Eye (tissue), 1 donor: ENCODE measurements around the gene HOXD8.

Source experiments
- DNase-seq: peaks from one replicate; pipeline ENCODE4 v3.0.0-alpha.2; 2015

Gene HOXD8

GRCh38 chr2:176147800-176148496, 18.4 kb downstream of the HOXD8 start:
- DNase-seq: peak; percentile 32

DNA sequence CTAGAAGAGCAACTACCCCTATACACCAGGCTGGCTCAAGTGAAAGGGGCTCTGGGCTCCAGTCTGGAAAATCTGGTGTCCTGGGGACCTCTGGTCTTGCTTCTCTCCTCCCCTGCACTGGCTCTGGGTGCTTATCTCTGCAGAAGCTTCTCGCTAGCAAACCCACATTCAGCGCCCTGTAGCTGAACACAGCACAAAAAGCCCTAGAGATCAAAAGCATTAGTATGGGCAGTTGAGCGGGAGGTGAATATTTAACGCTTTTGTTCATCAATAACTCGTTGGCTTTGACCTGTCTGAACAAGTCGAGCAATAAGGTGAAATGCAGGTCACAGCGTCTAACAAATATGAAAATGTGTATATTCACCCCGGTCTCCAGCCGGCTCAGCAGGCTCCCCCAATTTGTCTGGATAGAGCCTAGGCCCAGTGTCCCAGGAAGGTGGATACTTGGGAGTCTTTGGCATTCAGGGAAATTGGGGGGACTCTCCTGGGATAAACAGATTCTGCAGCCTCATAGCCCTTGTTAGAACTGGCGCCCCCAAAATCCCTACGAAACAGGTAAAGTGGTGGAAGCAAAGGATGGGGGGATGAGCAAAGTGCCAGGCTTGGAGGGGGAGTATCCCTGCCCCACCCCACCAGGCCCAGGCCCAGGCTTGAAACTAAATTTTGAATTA, 19.4 kb downstream of the HOXD8 start:
- DNase-seq: peak; percentile 50

GRCh38 chr2:176149481-176149938, 20.0 kb downstream of the HOXD8 start:
- peak; percentile 28 for DNase-seq

DNA sequence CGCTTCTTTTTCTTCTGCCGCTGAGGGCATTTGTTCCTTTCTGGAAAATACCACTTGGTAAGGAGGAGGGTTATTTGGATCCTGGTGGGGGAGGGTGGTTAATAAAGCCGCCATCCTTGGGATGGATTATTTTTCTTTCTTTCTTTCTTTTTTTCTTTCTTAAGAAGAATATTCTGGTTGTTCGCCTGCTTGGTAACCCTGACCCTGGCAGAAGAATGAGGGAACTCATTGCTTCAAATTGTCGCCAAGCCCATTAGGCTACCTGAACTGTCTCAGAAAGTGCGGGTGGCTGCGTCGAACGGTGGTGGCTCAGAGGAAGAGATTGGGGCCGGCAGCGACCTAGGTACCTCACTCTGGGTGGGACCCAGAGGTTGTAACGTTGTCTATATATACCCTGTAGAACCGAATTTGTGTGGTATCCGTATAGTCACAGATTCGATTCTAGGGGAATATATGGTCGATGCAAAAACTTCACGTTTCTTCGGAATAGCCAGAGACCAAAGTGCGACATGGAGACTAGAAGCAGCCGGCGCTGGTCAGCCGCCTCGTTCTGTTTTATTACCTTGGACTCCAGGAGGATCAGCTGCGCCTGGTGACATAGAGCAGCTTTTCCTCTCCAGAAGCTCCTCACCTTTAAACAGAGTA, 20.6 kb downstream of the HOXD8 start:
- peak; percentile 45 for DNase-seq

GRCh38 chr2:176150584-176151441, 21.3 kb downstream of the HOXD8 start:
- no peak for DNase-seq

DNA sequence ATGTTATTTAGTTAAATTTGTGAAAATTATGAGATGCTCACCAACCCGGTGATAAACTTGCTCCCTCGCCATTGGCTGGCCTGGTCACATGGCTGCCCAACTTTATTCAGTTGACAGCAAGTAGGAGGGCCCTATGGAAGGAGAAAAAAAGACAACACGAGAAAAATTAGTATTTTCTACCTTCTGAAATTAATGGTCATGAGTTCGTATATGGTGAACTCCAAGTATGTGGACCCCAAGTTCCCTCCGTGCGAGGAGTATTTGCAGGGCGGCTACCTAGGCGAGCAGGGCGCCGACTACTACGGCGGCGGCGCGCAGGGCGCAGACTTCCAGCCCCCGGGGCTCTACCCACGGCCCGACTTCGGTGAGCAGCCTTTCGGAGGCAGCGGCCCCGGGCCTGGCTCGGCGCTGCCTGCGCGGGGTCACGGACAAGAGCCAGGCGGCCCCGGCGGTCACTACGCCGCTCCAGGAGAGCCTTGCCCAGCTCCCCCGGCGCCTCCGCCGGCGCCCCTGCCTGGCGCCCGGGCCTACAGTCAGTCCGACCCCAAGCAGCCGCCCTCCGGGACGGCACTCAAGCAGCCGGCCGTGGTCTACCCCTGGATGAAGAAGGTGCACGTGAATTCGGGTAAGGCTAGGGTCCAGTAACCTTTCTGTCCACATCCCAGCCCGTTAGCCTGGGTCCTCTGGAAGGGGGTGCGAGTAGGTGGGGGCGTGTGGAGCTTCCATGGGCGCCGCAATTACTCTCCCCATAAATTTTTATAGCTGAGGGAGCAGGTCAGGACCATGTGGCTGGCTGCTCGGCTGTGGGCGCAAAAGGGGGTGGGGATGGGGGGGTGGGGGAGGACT, 22.2 kb downstream of the HOXD8 start, which contains the start of gene HOXD4:
HOXD4 (plus strand) TSS at position 109 of the 846 bp plus-strand sequence; CDS start at position 193, 84 bp downstream.
- DNase-seq: peak; percentile 33

GRCh38 chr2:176152350-176153181, 23.1 kb downstream of the HOXD8 start:
- no peak for DNase-seq

DNA sequence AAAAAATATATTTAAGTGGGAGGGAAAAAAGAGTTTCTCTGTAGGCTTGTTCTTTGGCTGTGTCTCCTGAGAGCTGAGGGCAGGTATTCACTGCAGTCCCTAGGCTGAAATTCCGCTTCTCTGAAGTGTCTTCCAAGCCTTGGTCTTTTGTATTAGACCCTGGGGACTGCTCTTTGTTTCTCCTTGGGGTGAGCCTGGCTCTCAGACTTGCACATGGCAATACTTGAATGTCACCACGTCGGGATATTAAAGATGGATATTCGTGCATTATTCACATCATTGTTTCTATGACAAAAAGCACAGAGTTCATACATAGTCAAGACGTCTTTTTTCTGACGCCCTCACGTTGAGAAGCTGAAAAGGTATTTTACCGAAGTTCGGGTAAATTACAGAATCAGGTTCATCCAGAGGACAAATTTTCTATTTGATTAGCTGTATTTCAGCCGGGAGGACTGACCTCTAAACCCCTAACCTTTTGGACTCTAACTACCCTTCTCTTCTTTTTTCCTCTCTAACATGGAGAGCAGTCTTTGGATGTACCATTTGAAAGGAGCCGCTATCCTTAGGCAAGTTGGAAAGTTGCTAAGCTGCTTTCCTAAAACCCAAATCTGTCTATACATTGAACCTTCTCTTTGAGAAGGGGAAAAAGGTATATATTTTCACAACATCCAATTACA, 25.2 kb downstream of the HOXD8 start:
- no peak for DNase-seq

GRCh38 chr2:176155356-176156044, 26.0 kb downstream of the HOXD8 start:
- DNase-seq: no peak

- no peak for DNase-seq
Measured at GRCh38 chr2:176156301-176156806, 26.8 kb downstream of the HOXD8 start.

DNA sequence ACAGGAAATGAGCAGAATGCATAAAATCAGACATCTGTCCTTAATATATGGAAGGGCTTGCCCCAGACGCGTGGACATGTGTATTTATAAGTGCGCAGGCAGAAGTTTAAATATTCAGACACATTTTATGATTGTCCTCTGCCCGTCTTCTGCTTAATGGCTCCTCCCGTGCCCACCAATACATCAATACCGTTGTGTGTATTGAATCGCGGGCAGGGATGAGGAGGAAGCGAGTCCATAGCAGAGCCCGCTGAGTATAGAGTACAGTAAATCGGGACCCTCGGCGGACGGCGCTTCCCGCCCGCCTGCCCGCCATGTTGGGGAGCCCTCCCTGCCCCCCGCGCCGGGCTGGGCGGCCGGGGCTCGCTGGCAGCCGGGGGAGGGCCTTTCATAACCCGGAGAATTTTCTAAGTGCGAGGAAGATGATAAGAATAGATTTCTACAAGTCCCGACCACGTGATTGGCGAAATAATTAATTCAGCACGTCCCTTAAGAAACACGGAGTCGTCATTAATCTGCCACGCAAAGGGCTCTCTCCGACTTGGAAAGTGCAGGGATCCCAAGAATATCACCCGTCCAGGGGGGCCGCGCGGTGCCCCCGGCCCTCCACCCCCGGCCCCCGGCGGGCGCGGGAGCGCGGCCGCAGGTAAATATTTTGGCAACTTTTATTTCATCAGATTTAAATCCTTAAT, 27.4 kb downstream of the HOXD8 start, which contains the start of gene HOXD3:
HOXD3 (plus strand) TSS at position 501 of the 692 bp plus-strand sequence. CDS start 11,808 bp downstream, outside the sequence.
- DNase-seq: peak; percentile 54

- peak; percentile 77 for DNase-seq
Measured at GRCh38 chr2:176157499-176158185, 28.1 kb downstream of the HOXD8 start.

GRCh38 chr2:176158186-176158591, 28.7 kb downstream of the HOXD8 start:
- DNase-seq: no peak

GRCh38 chr2:176158855-176159662, 29.6 kb downstream of the HOXD8 start:
- DNase-seq: peak; percentile 48

GRCh38 chr2:176159663-176160250, 30.3 kb downstream of the HOXD8 start:
- DNase-seq: peak; percentile 51

DNA sequence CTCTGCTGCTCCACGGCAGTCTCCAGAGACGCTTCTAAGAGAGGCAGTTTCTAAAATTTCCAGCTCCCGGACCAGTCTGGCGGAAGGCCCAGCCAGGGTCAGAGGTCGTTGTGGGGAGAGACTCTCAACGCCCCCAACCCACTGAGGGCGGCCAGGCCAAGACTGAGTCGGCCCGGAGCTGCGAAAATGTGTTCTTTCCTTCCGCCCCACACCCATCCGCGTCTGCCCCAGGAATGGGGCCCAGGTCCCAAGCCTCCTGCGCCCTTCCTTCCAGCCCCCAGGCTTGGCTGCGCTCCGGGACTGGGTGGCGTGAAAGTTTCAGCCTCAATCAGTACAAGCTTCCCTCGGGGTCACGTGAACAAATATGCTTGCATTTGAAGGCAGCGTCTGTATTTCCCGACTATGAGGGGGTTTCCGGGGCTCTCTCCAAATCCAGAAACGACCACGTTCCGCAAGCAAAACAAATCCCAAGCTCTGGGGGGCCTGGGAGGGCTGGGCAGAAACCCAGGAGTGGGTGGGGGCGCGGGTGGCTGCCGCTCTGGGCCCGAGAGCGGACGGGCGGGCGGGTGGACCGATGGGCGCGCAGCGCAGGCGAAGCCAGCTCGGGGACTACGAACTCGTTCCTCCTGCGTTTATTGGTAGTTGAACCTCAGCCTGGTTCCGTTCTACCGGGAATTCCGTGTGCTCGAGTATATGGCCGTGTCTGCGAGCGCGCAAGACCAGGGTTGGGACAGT, 30.9 kb downstream of the HOXD8 start:
- peak; percentile 67 for DNase-seq
